GM19025 (cell line): ENCODE measurements around the gene NBPF1.
"Not testable (repeated sequence)": the region's sequence is repeated elsewhere in the genome, so short reads cannot be mapped to it uniquely, and the experiment has no call there.

Experiments
- ATAC-seq: cut with Tn5 transposase; IDR thresholded peaks from one replicate; pipeline ENCODE4 v1.9.1; 2021; ENCODE audit warnings: mild to moderate bottlenecking, low read depth, moderate library complexity; ENCODE audit not compliant: unreplicated experiment

Gene NBPF1

GRCh38 chr1:16607853-16608815 lies 5.2 kb downstream of the NBPF1 start:
- not testable (repeated sequence) for ATAC-seq

- no peak for ATAC-seq
Measured at GRCh38 chr1:16607433-16607851, 5.9 kb downstream of the NBPF1 start.

GRCh38 chr1:16606666-16607432 lies 6.5 kb downstream of the NBPF1 start:
- not testable (repeated sequence) for ATAC-seq

GRCh38 chr1:16605532-16606505 lies 7.5 kb downstream of the NBPF1 start:
- ATAC-seq: no peak

- ATAC-seq: no peak
Measured at GRCh38 chr1:16605213-16605525, 8.2 kb downstream of the NBPF1 start.

GRCh38 chr1:16604514-16605212 lies 8.7 kb downstream of the NBPF1 start:
- ATAC-seq: not testable (repeated sequence)

- ATAC-seq: not testable (repeated sequence)
Measured at GRCh38 chr1:16603623-16604022, 9.7 kb downstream of the NBPF1 start.

GRCh38 chr1:16602336-16603011 lies 10.9 kb downstream of the NBPF1 start:
- ATAC-seq: not testable (repeated sequence)

- not testable (repeated sequence) for ATAC-seq
Measured at GRCh38 chr1:16600855-16601786, 12.2 kb downstream of the NBPF1 start.

GRCh38 chr1:16599326-16599725 lies 14.0 kb downstream of the NBPF1 start:
- not testable (repeated sequence) for ATAC-seq

GRCh38 chr1:16595216-16595615 lies 18.1 kb downstream of the NBPF1 start:
- not testable (repeated sequence) for ATAC-seq

GRCh38 chr1:16591845-16592244 lies 21.5 kb downstream of the NBPF1 start:
- not testable (repeated sequence) for ATAC-seq

GRCh38 chr1:16588081-16588480 lies 25.3 kb downstream of the NBPF1 start:
- not testable (repeated sequence) for ATAC-seq

GRCh38 chr1:16587639-16588038 lies 25.7 kb downstream of the NBPF1 start:
- not testable (repeated sequence) for ATAC-seq

- not testable (repeated sequence) for ATAC-seq
Measured at GRCh38 chr1:16565324-16565723, 48.0 kb downstream of the NBPF1 start.

GRCh38 chr1:16561035-16561434 lies 52.3 kb downstream of the NBPF1 start:
- not testable (repeated sequence) for ATAC-seq

- not testable (repeated sequence) for ATAC-seq
Measured at GRCh38 chr1:16560498-16560897, 52.9 kb downstream of the NBPF1 start.

- not testable (repeated sequence) for ATAC-seq
Measured at GRCh38 chr1:16559688-16560087, 53.7 kb downstream of the NBPF1 start.
